Mucosa of descending colon (tissue), 3 donors: ENCODE measurements around the gene UPF3A. TPM values are rescaled to one million over a fixed set of nuclear protein-coding genes. Genes with fewer than 3 reads are reported as not detected.

Experiments
- ATAC-seq: fragments of 200-7000 bp; cut with Tn5 transposase; one replicate; pipeline ENCODE4 v1.9.1; 2020; ENCODE audit warnings: mild to moderate bottlenecking, moderate library complexity
- DNase-seq, 3 donors: peaks; one replicate each; pipeline ENCODE4 v3.0.0-alpha.2; 2020
- H3K36me3 ChIP-seq: fragments of 200-600 bp; one replicate; pipeline ENCODE4 v1.8.0; 2021; ENCODE audit warnings: low read depth, mild to moderate bottlenecking
- H3K4me1 ChIP-seq: fragments of 200-600 bp; one replicate; pipeline ENCODE4 v1.8.0; 2021; ENCODE audit warnings: low read depth, mild to moderate bottlenecking
- H3K4me3 ChIP-seq: fragments of 200-600 bp; one replicate; pipeline ENCODE4 v1.8.0; 2021; ENCODE audit warnings: mild to moderate bottlenecking
- H3K9me3 ChIP-seq: fragments of 200-600 bp; one replicate; pipeline ENCODE4 v1.8.0; 2021; ENCODE audit warnings: mild to moderate bottlenecking
- intact Hi-C, 2 donors: fragments of 100-400 bp; cut with DNase I in 1 of 2; cut with micrococcal nuclease in 1 of 2; formaldehyde crosslinking; loops; one replicate each; pipeline versions ENCODE4 v1.11.0 to v1.11.1; 2022; cut with DNase I, micrococcal nuclease
- total RNA-seq, 3 donors: library from RNA; stranded (reverse); fragmentation: NEBNext Ultra II Directional in 2 of 3; extraction: Animal tissue kit (Norgen Biotek cat#: 25700) in 2 of 3; gene quantifications; one replicate each; pipeline versions ENCODE4 v1.2.1 to v1.2.4, GENCODE V29; 2021 to 2023
- TF ChIP-seq, protein P1 (sequence below): fragments of 200-600 bp; IDR thresholded peaks from one replicate; pipeline ENCODE4 v1.8.0; 2022; ENCODE audit warnings: antibody characterized with exemption, mild to moderate bottlenecking
- donor health status: DM: no; HTN: no; CAD: no; lungs with moderate emphysema.
- donor health status: DM: no; HTN: no; CAD: no.
- donor health status: DM: no; HTN: yes; CAD: no.

Gene UPF3A
- total RNA-seq, 3 donors from 2014 or later, result 35.6 to 41.6 (median 41.0) TPM

DNA sequence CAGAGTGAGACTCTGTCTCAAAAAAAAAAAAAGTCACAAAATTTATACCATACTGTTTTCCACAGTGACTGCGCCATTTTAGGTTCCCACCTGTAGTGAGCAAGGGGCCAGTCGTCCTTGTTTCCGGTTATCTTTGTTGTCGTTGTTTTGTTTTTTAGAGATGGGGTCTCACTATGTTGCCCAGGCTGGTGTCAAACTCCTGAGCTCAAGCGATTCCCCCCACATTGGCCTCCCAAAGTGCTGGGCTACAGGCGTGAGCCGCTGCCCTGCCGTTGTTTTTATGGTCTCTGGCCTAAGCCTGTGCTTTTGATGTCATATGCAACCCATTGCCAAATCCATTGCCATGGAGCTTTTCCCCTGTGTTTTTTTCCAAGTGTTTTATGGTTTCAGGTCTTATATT lies 3.3 kb downstream of the UPF3A start:
- H3K4me3 ChIP-seq, result no peak overlapping the region
- intact Hi-C loops, result no loop called here
- H3K36me3 ChIP-seq, result no peaks in the 10 kb centered on the region
- no peaks in the 10 kb centered on the region for H3K9me3 ChIP-seq
- H3K4me1 ChIP-seq, result peaks cover 20% of the 10 kb centered on the region
- TF ChIP-seq, protein P1, sequence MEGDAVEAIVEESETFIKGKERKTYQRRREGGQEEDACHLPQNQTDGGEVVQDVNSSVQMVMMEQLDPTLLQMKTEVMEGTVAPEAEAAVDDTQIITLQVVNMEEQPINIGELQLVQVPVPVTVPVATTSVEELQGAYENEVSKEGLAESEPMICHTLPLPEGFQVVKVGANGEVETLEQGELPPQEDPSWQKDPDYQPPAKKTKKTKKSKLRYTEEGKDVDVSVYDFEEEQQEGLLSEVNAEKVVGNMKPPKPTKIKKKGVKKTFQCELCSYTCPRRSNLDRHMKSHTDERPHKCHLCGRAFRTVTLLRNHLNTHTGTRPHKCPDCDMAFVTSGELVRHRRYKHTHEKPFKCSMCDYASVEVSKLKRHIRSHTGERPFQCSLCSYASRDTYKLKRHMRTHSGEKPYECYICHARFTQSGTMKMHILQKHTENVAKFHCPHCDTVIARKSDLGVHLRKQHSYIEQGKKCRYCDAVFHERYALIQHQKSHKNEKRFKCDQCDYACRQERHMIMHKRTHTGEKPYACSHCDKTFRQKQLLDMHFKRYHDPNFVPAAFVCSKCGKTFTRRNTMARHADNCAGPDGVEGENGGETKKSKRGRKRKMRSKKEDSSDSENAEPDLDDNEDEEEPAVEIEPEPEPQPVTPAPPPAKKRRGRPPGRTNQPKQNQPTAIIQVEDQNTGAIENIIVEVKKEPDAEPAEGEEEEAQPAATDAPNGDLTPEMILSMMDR, result no peak
- no peak for DNase-seq
- no peak for ATAC-seq

DNA sequence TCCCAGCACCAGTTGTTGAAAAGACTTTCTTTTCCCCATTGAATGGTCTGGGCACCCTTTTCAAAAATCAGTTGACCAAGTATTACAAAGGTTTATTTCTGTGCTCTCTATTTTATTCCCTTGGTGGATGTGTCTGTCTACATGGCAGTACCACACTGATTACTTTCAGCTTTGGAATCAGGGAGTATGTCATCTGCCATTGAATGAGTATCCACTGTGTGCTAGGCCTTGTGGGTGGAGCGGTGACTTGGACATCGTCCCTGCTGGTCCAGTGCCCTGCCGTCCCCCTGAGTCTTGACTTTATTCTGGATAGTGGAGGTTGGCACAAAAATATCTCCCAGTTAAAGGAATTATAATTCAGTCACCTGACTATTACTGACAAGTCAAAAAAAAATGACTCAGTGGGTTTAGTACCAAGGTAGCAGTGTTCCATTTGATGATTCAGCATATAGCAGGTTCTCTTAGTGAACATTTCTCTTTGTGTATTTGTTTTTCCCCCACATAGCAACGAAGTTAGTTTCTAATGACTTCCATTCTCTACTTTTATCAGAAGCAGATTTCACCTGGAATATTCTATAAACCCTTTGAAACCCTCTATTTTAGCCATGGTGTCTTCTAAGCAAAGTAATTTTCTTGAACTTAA lies 3.9 kb downstream of the UPF3A start:
- ATAC-seq, result no peak

DNA sequence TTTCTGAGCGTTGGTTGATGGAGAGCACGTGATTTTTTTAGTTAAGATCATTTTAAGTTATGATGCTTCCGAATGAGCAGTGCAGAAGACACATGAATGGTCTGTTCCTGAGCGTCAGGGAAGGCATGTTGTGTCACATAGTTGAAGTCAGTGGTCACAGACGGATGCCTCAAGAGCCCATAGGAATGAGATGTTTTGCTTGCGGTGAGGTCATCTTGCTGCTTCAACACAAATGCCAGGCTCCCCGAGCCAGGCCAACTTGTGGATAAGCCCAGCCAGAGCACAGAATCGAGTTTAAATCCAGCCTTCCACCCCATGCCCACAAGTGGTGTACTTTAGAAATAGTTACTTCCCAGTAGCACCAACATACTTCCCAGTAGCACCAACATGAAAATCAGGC lies 5.4 kb downstream of the UPF3A start:
- intact Hi-C loops, result no loop called here
- H3K4me3 ChIP-seq, result no peak overlapping the region
- peaks cover 14% of the 10 kb centered on the region for H3K4me1 ChIP-seq
- H3K36me3 ChIP-seq, result no peaks in the 10 kb centered on the region
- no peaks in the 10 kb centered on the region for H3K9me3 ChIP-seq
- ATAC-seq, result no peak
- TF ChIP-seq, protein P1, result no peak
- DNase-seq, result no peak

More for the DNA sequence above, 3.9 kb downstream of the UPF3A start:
- no peaks in the 10 kb centered on the region for H3K36me3 ChIP-seq
- H3K4me3 ChIP-seq, result no peak overlapping the region
- TF ChIP-seq, protein P1, result no peak
- no peak for DNase-seq
- H3K4me1 ChIP-seq, result peaks cover 19% of the 10 kb centered on the region
- intact Hi-C loops, result no loop called here
- H3K9me3 ChIP-seq, result no peaks in the 10 kb centered on the region

DNA sequence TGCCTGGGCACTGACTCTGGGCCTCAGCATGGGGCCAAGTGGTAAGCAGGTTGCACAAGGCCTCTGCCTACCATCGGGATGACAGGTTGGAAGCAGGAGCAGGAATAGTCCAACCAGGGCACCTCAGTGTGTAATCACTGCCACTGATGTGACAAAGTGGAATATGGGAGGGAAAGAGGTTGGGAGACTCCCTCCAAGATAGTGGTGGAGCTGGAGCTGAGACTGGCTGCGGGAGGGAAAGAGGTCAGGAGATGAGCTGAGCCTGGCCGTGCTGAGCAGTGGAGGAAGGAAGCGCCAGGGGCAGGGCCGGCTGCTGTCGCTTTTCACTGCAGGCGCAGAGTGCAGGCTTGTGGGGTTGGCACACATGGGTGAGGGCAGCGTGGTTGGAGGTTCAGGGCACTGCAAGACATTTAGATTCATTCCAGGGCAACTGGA lies 6.8 kb downstream of the UPF3A start:
- intact Hi-C loops, result no loop called here
- H3K4me3 ChIP-seq, result no peak overlapping the region
- DNase-seq, result no peak
- TF ChIP-seq, protein P1, result no peak
- no peaks in the 10 kb centered on the region for H3K9me3 ChIP-seq
- peaks cover 8% of the 10 kb centered on the region for H3K4me1 ChIP-seq
- no peak for ATAC-seq
- no peaks in the 10 kb centered on the region for H3K36me3 ChIP-seq

DNA sequence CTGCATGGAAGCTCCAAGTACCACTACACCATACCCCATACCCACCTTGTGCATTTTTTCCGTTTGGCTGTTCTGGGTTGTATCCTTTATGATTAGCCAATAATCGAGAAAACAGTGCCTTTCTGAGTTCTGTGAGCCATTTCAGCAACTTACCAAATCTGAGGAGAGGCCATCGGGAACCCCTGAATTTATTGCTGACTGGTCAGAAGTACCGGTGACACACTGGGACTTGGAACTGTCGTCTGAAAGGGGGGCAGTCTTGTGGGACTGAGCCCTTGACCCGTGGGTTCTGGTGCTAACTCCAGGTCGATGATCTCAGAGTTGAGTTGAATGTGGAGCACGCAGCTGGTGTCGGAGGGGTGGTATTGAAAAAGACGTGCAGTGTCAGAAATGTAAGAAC lies 15.0 kb downstream of the UPF3A start:
- intact Hi-C loops, result no loop called here
- no peaks in the 10 kb centered on the region for H3K4me1 ChIP-seq
- no peaks in the 10 kb centered on the region for H3K36me3 ChIP-seq
- no peaks in the 10 kb centered on the region for H3K9me3 ChIP-seq
- no peak for DNase-seq
- ATAC-seq, result no peak
- no peak overlapping the region for H3K4me3 ChIP-seq
- TF ChIP-seq, protein P1, result no peak

DNA sequence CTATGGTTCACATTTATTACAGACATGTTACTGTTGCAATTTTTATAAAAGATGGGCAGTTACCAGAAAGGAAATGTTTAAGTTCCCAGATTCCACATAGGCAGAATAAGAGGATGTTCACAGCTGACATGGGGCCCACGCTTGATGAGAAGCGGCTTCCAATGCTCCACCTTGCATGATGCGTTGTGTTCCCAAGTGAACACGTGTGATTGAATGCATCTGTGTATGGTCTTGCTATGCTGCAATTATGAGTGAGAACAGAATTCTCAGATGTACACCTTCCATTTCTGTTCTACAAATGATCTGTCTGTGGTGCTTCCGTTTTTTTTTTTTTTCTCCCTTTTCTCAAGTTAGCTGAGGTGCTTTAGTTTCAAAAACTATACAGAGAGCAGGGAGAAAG lies 15.5 kb downstream of the UPF3A start:
- DNase-seq, result no peak
- Histone ChIP-seq H3K4me1 (no peaks in the 10 kb centered on the region), H3K4me3 (no peak overlapping the region), H3K36me3 (no peaks in the 10 kb centered on the region), H3K9me3 (no peaks in the 10 kb centered on the region)
- TF ChIP-seq, protein P1, result no peak
- ATAC-seq, result no peak
- intact Hi-C loops, result no loop called here
